Parathyroid adenoma (tissue), 2 donors: ENCODE results near the gene LPGAT1.

ENCODE experiments used
- H2AFZ ChIP-seq: fragments of 300-600 bp; sonication (generic); one replicate; pipeline ENCODE4 v1.7.0; 2017; ENCODE audit warnings: antibody characterized with exemption, mild to moderate bottlenecking
- H3K27ac ChIP-seq: fragments of 300-600 bp; sonication (generic); one replicate; pipeline ENCODE4 v1.7.0; 2017
- H3K27me3 ChIP-seq: fragments of 300-600 bp; sonication (generic); one replicate; pipeline ENCODE4 v1.7.0; 2017; ENCODE audit warnings: low read length; ENCODE audit not compliant: control insufficient read depth, insufficient read depth
- H3K36me3 ChIP-seq: fragments of 300-600 bp; sonication (generic); one replicate; pipeline ENCODE4 v1.7.0; 2017; ENCODE audit warnings: low read length; ENCODE audit not compliant: control insufficient read depth, insufficient read depth
- H3K4me1 ChIP-seq: fragments of 300-600 bp; sonication (generic); one replicate; pipeline ENCODE4 v1.7.0; 2017; ENCODE audit warnings: control low read depth
- H3K4me2 ChIP-seq: fragments of 300-600 bp; sonication (generic); one replicate; pipeline ENCODE4 v1.7.0; 2017; ENCODE audit warnings: low read length
- H3K4me3 ChIP-seq: fragments of 300-600 bp; sonication (generic); one replicate; pipeline ENCODE4 v1.7.0; 2017; ENCODE audit warnings: low read depth, low read length
- H3K79me2 ChIP-seq: fragments of 300-600 bp; sonication (generic); one replicate; pipeline ENCODE4 v1.7.0; 2017; ENCODE audit warnings: control low read depth
- H3K9ac ChIP-seq: fragments of 300-600 bp; sonication (generic); one replicate; pipeline ENCODE4 v1.7.0; 2017; ENCODE audit warnings: mild to moderate bottlenecking
- H3K9me3 ChIP-seq: fragments of 300-600 bp; sonication (generic); one replicate; pipeline ENCODE4 v1.7.0; 2017; ENCODE audit warnings: low read length; ENCODE audit not compliant: control insufficient read depth
- TF ChIP-seq, protein P1 (sequence below): fragments of 300-600 bp; sonication (generic); IDR thresholded peaks from one replicate; pipeline ENCODE4 v1.7.0; 2017; ENCODE audit warnings: antibody characterized with exemption, mild to moderate bottlenecking
- donor health status: primary hyperparathyroidism.

The LPGAT1 gene

DNA sequence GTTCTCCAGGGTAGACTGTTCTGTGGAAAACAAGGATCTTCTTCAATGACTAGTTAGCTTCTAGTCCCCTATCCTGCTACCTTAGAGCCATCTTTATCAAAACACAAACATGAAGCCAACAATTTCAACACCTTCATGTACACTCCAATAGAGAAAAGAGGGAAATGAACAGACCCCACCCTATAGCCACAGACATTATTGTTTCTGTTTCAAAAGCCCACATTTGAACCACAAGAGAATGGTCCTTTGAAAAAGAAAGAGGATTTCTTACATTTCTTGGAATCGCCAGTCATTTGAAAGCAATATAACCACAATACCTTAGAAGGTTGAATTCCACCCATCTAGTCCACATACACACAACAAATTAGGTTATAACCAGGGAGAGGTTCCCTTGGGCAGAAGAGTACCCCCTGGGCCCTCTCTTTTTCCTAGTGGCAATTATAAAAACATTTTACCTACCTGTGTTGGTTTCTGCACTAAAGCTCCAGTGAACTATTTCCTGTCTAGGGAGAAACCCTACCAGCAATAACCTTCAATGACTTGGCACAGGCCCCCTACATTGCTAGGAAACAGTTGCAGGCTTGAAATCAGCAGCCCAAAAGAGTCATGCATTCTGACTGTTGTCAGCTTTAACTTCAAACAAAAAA lies 2.7 kb upstream of the LPGAT1 start:
- Histone ChIP-seq H3K79me2 (no peaks in the 10 kb centered on the region), H3K27me3 (no peaks in the 10 kb centered on the region)
- TF ChIP-seq, protein P1, sequence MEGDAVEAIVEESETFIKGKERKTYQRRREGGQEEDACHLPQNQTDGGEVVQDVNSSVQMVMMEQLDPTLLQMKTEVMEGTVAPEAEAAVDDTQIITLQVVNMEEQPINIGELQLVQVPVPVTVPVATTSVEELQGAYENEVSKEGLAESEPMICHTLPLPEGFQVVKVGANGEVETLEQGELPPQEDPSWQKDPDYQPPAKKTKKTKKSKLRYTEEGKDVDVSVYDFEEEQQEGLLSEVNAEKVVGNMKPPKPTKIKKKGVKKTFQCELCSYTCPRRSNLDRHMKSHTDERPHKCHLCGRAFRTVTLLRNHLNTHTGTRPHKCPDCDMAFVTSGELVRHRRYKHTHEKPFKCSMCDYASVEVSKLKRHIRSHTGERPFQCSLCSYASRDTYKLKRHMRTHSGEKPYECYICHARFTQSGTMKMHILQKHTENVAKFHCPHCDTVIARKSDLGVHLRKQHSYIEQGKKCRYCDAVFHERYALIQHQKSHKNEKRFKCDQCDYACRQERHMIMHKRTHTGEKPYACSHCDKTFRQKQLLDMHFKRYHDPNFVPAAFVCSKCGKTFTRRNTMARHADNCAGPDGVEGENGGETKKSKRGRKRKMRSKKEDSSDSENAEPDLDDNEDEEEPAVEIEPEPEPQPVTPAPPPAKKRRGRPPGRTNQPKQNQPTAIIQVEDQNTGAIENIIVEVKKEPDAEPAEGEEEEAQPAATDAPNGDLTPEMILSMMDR = no peak

DNA sequence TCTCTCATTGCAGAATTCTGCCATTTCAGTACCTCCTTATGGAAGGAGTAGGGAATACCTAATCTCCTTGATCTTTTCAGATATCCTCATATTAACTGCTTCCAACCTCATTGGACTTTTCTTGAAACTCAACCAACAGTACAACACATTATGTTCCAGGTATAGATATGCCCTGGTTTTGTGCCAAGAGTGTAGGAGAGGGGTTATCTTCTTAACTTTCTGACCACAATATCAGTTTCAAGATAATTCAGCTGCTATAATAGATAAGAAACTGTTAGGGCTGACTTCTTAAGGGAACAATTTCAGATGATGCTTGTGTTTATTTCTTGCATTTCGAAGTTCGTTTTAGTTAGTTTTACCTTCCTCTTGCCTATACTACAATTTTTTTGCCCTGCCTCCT lies 2.1 kb upstream of the LPGAT1 start:
- Histone ChIP-seq H2AFZ (no peak overlapping the region), H3K36me3 (no peaks in the 10 kb centered on the region), H3K4me3 (no peak overlapping the region), H3K4me1 (no peaks in the 10 kb centered on the region), H3K9ac (no peak overlapping the region), H3K4me2 (no peak overlapping the region), H3K79me2 (no peaks in the 10 kb centered on the region), H3K27me3 (no peaks in the 10 kb centered on the region), H3K27ac (no peak overlapping the region), H3K9me3 (no peaks in the 10 kb centered on the region)
- TF ChIP-seq, protein P1 = no peak

More for the DNA sequence above, 2.7 kb upstream of the LPGAT1 start:
- H3K36me3 ChIP-seq = no peaks in the 10 kb centered on the region
- H3K4me2 ChIP-seq = no peak overlapping the region
- H2AFZ ChIP-seq = no peak overlapping the region
- H3K4me1 ChIP-seq = no peaks in the 10 kb centered on the region
- no peak overlapping the region for H3K27ac ChIP-seq
- H3K4me3 ChIP-seq = no peak overlapping the region
- no peaks in the 10 kb centered on the region for H3K9me3 ChIP-seq
- H3K9ac ChIP-seq = no peak overlapping the region

DNA sequence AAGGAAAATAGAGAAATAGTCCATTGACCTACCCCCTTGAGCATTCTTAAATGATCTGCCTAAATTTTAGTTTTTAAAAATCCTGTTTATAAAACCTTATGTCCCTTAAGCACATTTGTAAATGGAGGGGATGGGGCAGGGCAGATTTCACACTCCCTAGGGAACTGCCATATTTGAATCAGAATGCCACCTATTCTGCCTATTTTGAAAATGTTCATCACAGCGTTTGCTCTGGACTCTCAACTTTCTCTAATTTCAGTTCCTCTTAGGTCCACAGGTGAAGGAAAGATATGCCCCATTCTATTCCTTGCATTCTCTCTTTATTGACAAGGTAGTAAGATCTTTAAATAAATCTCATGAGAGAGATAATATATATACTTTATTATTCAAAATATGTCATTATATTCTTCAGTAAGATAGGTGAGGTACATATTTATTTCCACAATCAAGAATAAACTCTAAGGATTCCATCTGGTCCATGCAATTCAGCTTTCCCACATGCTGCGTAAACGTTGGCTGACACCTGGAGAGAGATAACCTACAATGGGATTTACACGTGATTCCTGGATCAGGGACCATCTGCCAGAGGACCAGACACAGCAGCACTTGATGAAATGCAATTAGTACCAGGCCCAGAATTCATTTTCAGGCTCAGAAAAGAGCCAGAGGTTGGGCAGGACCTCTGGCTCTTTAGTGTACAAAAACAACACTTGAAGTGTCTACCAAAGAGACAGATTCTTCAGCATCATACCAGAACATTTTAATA lies 1.2 kb upstream of the LPGAT1 start:
- H3K9me3 ChIP-seq = no peaks in the 10 kb centered on the region
- H3K4me2 ChIP-seq = no peak overlapping the region
- H3K36me3 ChIP-seq = no peaks in the 10 kb centered on the region
- no peaks in the 10 kb centered on the region for H3K4me1 ChIP-seq
- no peaks in the 10 kb centered on the region for H3K27me3 ChIP-seq
- no peak overlapping the region for H2AFZ ChIP-seq
- no peak overlapping the region for H3K27ac ChIP-seq
- no peak overlapping the region for H3K9ac ChIP-seq
- no peaks in the 10 kb centered on the region for H3K79me2 ChIP-seq
- TF ChIP-seq, protein P1 = no peak
- no peak overlapping the region for H3K4me3 ChIP-seq

DNA sequence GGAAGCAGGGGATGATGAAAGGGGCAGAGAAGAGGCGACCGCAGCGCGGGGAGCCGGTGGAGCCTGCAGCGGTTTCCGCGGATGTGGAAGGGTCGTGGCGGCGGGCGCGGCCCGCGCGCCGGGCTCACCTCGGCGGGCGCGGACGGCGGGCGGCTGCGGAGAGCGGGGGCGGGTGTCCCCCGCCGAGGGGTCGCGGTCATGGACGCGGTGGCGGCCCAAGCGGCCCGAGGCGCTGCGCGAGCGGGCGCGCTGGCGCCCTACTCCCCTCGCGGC lies 572 bp downstream of the LPGAT1 start:
- Histone ChIP-seq H3K27me3 (no peaks in the 10 kb centered on the region), H2AFZ (peak overlapping the region; percentile 60), H3K4me3 (peak overlapping the region; percentile 60), H3K36me3 (no peaks in the 10 kb centered on the region), H3K9me3 (no peaks in the 10 kb centered on the region), H3K27ac (no peak overlapping the region), H3K79me2 (no peaks in the 10 kb centered on the region), H3K4me2 (peak overlapping the region; percentile 78), H3K4me1 (no peaks in the 10 kb centered on the region), H3K9ac (no peak overlapping the region)
- TF ChIP-seq, protein P1 = no peak
